Glomerular endothelial cell (primary cell): ENCODE measurements around the gene MAPKAP1. TPM values are rescaled to one million over a fixed set of nuclear protein-coding genes. Genes with fewer than 3 reads are reported as not detected.

Experiments used
- DNase-seq: peaks from one replicate; pipeline ENCODE4 v3.0.0-alpha.2; 2011; ENCODE audit warnings: low read depth, low spot score; ENCODE audit errors: extremely low read depth
- total RNA-seq: library from RNA; depleted of rRNA; stranded (reverse); fragments of >200 nt; gene quantifications from 2 replicates; pipeline ENCODE4 v1.2.3, GENCODE V29; 2015

Gene MAPKAP1
- total RNA-seq, 1 donor from 2014 or later = 84.3 TPM

DNA sequence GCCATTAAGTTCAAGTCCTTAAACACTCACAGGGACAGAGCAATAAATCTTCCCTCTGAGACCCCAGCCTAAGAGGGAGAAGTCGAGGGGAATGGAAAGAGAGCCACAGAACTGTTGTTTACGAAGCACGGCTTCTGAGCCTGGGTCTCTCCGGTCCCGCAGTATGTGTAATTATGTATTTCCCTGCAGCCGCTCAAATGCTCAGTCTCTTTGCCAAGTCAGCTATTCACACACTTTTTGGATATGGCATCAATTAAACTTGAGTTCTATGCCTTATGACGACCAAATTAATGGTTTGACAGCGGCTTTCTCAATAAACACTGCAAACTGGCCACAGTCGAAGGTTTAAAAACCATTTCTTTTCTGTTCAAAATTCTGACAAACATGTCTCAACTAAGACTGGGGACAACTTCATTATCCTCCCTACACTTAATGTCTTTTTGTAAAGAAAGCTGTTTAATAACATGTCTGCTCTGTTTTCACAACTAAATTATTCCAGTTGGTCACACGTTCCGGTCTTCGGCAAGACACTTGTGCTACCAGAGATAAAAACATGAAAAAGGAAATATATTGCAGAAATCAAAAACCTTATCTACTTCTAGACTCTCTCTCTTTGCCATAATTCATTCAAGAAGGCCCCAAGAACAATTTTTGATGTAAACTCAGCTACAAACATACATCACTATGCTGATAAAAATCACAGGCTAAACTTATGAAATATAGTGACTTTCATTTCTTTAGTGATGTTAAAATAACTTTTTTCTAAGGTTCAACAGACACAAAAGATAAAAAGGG lies 242.2 kb downstream of the MAPKAP1 start:
- no peak for DNase-seq

DNA sequence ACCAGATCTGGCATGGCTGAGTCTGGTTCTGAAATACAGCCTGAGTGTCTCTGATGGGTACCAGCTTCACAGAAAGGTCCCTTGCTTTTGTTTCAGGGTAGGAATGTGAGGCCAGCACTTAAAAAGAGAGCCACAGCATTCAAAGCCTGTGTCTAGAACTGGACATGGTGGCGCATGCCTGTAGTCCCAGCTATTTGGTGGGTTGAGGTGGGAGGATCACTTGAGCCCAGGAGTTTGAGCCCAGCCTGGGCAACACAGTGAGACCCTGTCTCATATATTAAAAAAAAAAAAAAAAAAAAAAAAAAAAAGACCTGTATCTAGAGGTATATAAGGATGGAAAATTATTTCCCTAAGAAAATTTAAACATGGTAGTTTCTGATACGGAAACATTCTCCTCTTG lies 243.1 kb downstream of the MAPKAP1 start:
- no peak for DNase-seq

DNA sequence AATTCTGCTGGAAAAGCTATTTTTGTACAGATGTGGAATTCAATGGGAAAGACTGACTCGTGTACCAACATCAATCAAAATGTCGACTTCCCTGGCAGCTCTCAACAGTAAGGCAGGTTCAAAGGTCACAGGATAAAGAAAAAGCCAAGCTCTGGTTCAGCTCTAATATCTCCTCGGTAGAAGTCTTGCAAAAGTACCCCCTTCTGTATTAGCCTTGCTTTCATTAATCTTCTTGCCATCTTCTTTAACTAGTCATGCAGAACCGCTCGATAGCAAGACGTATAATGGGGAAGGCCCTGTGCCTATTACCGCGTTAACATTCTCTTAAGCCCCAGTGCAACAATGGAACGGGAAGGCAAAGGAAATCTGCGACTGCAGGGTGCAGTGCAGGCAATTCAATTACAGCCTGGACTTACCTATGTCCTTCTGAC lies 244.1 kb downstream of the MAPKAP1 start:
- DNase-seq = no peak

DNA sequence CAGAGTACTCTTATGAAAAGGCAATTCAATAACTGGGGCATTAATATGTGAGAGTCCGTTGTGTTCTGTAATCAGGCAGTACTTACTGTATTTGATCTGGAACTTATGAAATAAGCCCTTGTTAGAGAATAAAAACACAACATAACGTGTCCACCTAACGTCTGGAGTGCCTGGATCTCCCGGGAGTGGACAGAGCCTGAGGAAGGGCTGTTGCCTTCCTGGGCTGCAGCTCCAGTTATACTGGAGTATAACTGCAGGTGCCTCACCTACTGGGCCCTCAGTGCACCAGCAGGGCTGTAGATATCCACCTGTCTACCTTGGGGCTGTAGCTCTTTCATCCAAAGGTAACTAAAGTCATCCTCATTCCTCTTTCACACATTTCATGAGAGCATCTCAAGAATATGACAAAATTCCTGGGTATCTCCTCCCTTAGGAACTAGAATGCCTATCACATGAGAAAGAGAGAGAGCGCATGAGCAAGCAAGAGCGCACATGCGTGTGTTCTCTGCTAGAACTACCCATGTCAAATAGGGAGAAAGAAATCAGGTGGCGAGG lies 245.3 kb downstream of the MAPKAP1 start:
- no peak for DNase-seq

DNA sequence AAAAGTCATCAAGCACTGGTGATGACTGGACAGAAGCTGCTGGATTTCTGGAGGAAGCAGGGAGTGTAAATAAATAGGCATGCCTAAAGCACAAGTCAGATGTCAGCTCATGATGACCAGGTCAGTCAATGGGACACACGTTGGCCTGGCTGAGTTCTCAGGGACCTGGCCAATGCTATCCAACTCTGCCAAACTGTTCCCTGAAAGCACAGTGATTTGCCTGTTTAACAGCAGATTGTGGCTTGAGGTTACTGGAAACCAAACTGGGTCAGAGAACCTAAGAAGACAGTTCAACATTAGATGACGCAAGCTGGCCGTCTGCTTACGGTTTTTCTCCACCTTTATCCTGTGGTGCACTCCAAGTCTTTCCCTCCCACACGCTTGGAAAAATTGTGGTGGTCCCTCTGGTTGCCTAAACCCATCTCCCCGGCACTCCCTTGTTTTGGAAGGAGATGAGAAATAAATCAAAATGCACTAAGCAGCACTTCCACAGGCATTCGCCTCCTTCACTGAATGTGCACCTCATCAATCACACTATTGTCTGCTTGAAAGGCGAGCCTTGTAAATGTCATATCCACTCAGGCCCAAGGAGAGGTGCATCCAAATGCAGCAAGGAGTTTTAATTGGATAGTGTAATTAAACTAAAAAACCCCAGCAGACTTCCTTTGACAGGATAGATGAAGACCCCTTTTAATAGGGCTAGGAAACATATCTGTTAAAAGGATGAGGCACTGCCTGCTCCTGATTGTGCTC lies 245.9 kb downstream of the MAPKAP1 start:
- no peak for DNase-seq

DNA sequence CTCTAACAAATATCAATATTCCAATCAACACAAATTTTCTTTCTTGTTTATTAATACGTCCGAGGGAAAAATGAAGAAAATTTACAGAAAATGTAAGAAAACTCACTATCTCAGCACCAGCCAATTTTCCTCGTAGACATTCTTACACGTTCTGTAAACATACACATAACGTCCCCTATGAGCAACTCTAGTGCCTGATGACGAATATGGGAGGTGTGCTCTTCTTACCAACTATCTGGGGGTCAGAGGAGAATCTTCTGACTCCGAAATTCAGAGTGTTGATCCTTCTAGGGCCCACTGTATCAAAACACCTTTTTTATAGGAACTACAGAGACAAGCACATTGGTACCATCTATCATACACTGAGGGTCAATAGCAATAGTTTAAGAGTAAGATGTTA lies 246.7 kb downstream of the MAPKAP1 start:
- no peak for DNase-seq

DNA sequence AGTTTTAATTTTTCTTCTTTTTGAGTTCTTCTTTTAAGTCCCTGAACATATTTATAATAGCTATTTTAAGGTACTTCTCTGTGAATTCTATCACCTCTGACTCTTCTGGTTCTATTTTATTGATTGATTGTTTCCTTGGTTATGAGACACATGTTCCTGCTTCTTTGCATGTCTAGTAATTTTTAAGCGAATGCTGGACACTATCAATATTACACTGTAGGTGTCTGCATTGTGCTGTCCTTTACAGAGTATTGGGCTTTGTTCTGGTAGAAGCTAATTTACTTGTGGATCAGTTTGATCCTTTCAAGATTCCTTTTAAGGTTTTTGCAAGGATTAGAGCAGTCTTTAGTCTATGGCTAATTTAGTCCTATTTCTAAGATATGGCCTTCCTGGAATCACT lies 249.7 kb downstream of the MAPKAP1 start:
- DNase-seq = no peak

DNA sequence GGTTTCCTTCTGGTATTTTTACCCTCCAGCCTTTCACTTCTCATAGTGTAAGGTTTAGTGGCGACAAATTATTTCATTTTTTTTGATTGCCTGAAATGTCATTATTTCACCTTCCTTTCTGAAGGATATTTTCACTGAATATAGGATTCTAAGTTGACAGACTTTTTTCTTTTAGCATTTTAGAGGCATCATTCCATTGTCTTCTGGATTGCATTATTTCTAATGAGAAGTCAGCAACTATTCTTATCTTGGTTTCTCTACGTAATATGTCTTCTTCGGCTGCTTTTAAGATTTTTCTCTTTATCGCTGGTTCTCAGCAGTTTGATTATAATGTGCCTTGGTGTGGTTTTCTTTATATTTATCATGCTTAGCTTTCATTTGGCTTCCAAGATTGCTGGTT lies 251.1 kb downstream of the MAPKAP1 start:
- no peak for DNase-seq

DNA sequence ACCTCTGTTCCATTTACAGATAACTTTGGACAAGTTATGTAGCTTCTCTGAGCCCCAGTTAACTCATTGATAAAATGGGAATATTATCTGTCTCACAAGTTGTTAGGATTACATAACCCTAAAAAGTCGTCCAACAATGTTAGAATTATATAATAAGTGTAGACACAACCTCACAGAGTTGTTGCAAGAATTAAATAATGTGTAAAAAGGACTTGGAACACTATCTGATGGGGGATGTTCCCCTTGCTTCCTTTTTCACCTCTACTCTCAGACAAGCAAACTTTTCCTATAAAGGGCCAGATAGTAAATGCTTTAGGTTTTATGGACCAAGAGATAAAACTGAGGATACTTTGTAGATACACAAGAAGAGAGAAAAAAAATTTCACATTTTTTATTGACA lies 251.9 kb downstream of the MAPKAP1 start:
- no peak for DNase-seq

DNA sequence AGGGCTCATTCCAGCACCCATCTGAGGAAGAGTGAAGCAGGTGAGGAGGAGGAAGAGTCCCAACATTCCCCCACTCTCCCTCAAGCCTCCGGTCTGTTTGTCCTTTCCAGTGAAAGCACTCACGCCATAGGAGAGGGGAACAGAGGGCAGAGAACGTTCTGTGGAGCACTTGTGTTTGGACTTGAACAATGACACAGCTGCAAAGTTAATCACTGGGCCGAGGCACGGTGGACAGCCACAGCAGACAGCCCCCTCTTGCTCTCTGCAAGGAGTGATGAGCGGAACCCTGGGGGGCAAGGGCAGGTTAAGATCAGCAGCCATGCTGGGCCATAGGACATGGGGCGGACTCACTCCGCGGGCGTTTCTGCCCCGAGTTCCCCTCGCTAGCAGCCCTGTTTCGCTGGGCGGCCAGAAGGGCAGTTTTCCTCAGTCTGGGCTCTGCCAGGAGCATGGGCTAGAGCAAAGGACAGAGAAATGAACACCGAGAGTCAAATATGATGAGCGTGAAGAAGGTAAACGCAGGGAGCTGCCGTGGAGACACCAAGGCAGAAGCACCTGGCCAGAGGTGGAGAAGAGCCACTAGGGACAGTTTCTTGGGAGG lies 259.7 kb downstream of the MAPKAP1 start:
- DNase-seq = no peak

DNA sequence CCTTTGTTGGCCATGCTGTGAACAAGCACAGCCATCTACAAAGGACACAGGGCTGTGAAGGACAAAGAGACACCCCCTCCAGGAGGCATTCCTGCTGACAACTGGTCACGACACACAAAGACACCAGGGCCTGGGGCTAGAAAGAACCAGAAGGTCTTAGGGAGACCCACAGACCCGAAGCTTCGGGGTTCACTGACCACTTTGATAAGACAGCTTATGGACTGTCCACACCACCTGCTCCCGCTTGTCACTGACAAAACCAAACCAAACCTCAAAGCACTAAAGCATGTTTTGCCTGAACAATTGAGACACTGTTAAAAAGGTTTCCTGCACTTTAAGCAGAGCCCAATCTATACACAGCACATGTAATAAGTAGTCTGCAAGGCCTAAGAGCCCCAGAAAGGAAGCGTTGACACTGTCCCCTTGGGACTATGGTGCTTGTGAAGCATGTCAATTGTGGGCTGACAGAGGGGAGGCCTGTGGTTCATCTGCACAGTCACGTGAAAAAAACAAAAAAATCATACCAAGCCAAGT lies 260.4 kb downstream of the MAPKAP1 start:
- no peak for DNase-seq

DNA sequence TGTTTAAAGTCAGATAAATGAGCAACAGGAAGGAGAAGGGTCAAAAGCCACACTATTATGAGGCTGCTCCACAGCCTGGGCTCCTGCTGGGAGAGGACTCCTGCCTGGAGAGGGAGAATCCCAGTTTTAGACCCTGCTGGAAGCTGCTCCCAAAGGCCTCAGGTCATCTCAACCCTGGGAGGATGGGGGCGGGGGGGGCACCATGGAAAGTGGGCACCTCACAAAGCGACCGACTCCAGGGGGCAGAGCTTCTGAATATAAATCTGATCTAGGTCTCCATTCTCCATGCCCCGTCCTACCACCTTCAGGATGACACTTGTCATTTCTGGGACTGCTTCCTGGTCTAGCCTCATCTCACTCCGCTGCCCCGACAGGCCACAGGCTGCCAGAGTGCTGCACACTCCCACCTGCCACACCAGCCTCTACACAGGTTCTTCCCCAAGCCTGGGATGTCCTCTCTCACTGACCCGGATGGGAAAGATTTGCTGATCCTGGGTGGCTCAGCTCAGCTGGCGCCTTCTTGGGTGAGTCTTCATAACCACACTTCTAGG lies 262.0 kb downstream of the MAPKAP1 start:
- DNase-seq = no peak

DNA sequence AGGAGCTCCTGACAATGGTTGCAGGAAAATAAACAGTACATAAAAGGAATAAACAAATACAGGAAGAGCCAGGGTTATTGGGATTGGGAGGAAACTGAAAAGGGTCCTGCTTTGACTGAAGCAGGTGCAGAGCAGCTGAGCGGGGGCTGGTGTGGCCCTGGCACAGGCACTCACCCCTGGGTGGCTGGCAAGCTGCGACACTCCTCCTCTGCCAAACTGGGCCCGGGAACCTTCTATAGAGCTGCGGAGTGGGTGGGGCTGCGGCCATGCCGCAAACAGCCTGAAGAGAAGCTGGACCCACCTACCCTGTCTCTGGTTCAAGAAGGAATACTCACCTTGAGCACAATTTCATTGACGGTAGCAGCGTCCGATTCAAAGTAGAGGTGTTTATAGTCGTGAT lies 262.8 kb downstream of the MAPKAP1 start:
- DNase-seq = no peak

DNA sequence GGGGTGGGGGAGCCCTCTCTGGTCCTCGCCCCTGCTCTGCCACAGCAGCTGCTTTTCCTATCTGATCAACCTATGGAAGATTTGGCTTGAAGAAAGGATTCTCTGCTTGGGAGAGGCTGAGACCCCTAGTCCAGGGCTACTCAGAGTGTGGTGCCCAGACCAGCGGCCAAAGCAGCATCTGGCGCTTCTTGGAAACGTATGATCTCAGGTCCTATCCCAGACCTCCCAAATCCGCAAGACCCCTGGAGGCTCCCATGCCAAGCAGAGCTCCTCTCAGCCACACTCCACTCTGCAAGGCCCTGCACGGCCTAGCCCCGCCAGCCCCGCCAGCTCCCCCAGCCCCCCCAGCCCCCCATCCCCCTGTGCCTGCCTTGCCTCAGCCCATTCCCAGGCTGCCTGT lies 263.6 kb downstream of the MAPKAP1 start:
- DNase-seq = no peak

DNA sequence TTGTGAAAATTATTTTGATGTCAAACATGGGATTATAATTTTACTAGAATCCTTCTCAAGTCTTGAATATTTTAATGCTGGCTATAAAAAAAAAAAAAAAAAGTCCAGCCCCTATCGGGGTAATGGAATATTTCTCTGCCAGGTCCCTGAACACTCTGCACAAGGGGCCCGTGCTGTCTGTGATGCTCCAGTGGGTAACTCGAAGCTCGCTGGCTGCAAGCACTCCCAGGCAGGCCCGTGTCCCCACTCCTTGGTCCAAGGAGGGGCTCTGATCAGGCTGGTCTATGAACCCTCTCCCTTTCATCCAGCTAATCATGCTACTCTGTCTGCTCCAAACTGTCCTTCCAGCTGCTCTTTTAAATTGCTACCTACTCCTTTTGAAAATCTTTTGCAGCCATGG lies 264.6 kb downstream of the MAPKAP1 start:
- no peak for DNase-seq

DNA sequence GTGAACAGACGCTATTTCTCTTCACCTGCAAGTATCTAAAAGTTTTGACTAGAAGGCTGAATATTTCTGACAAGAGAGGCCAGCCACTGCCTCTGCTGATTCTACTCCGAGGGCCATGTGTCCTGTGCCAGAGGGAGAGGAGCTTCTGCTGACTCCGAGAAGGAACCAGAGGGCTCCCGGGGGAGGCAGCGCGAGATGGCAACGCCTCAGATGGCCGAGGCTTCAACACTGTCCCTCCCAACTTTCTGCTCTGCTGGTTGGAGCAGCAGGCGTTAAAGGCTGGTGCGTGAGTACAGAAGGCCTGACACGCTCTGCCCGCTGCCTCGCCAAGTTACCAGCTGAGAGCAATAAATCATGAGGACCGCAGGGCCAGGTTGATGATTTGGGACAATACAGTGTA lies 266.6 kb downstream of the MAPKAP1 start:
- no peak for DNase-seq

DNA sequence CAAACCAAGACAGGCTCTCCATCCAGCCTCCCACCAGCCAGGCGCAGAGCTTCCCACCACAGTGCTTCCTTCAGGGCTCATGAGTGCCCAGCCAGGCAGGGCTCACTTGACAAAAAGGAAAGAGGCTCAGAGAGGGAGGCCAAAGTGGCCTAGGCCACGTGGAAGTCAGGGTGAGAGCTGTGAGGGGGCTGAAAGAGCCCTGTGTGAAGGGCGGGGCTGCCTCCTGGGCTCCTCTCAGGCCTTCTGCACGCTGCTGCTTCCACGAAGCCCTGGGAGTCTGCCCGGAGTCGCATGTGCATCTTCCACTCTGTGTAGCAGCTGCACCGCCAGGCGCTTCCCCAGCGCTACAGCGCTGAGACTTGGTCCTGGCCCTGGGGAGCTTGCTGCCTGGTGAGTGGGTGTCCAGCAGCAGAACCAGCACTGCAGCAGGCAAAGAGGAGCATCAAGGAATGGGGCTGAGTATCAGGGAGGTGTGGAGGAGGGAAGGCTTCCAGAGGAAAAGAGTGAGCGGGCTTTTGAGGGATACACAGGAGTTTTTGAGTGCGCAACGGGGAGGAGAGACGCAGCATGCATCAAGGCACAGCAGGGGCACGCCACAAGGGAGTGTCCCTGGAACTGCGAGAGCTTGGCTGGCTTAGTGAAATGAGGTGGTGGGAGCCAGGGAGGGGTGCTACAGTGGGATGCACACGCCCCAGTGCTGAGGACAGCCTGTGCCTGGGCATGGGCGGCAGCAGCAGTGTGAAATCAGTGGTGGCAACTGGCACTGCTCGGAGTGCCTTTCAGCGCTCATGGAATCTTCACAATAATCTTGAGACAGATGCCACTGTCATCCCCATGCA lies 267.4 kb downstream of the MAPKAP1 start:
- DNase-seq = no peak

DNA sequence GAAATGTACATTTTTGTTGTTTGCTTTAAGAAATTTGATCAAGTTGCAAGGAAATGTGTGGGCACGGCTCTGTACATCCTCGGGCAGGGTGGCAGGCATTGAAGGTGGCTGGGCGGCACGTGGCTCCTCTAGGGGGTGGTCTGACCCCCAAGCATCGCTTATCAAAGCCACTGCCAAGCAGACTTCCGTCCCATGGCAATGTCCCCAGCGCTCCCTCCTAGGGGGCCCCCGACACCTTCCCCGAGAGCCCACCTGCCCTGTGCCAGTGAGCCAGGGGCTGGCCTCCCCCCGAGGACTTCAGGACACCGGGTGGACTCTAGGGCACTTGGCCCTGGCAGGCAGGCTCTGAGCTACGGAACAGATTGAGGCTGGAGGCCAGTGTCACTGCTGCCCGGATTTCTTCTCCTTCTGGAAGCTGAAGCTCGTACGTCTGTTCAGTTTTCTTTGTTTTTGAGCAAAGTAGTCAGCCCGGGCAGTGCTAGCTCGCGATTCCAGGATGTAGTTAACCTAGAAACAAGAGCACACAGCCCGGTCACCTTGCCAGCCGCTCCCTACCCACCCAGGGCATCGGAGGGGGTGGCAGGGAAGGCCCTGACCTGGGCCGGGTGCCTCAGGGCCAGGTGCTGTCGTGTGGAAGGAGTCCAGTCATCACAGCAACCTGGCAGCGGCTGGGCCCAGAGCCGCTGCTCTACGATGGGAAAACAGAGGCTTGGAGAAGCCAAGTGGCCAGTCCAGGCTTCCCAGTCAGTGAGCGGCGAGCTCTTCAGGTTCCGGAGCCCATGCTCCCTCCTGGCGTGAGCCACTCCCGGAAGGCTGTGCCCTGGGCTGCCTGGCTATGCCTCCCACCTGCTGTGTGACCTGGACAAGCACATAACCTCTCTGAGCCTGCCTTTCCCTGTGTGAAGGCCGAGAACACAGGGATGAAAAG lies 268.2 kb downstream of the MAPKAP1 start:
- DNase-seq = no peak

DNA sequence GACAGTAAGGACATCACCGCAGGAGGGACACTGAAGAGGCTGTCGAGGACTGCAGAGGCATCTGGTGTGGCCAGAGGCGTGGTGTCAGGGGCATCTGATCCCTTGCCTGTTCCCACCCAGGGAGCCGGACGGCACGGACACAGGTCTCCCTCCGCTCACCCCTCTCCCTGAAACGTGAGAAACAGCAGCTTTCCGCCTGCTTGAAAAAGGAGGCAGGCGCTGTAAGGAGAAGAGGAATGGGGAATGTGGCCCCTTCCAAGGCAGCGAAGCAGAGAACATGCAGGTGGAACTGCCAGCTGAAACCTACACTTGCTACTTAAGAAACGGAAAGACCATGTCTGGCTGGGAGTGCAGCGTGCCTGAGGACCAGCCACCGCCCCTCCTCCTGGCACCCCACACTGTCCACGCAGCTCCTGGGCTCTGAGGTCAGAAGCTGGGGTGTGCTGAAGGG lies 269.2 kb downstream of the MAPKAP1 start:
- no peak for DNase-seq
